HG03469 (cell line): ENCODE data around the gene USP19.

Source experiments
- ATAC-seq: cut with Tn5 transposase; IDR thresholded peaks from one replicate; pipeline ENCODE4 v1.9.1; 2021; ENCODE audit warnings: mild to moderate bottlenecking, moderate library complexity, moderate number of reproducible peaks; ENCODE audit not compliant: unreplicated experiment

The USP19 gene

DNA sequence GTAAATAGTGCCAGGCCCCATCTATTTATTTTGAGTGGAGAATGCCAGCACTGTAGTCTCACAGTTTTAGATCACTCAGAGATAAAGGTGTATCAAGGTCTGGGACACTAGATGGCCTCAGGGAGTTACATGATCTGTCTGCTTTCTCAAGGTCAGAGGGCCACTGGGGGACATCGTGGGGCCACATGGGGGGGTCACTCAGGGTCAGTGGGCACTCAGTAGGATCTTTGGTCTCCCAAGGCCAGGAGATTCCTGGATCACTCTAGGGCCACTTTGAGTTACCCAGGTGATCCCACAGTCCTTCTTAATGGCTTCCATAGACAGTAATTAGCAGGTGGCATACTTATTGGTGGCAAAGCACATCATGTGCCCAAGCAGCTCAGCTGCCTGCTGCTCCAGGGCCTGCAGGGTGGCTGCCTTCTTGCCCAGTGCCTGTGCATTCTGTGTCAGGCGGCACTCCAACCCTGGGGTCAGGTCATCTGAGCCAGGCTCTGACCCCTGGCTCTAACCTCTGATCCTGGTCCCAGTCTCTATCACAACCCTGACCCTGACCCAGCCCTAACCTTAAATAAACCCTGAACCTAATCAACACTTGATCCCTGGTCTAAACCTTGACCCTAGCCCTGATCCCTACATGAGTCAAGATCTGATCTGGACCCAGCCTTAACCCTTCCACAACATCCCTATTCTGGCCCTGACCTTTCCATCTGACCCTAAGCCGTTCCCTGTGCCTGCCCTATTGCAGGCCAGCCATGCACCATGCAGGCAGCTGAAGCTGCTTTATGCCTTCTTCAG is 14.0 kb upstream of the USP19 start:
- no peak for ATAC-seq

DNA sequence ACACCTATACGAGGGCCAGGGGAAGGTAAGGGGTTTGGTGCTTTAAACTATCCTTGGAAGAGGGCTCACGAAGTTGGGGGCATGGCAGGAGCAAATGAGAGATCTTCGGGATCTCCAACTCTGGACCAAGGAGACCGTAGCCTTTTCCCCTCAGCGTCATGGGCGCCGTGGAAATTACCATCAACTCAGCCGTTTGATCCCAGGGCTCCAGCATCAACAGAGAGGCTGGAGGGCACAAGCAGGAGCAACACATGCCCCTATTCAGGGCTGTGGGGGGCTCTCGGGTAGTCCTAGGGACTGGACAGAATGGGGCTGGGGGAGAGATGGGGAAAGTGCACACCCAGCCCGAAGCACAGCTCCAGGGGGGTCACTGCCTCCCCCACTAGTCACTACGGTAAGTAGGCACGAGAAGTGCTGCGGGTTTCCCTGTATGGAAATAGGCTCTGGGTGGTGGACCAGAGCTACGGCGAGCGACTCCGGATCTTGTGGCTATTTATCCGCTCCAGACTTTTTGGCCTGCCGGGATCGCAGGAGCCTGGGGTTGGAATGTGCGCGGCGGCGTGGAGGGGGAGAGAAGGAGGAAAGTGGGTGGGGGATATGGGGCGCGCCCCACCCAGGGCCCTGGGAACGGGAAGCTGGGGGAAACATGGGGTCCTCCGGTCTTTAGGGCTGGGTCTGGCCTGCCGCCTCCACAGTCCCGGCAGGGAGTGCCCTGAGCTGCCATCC is 12.8 kb upstream of the USP19 start:
- ATAC-seq, result no peak

GRCh38 chr3:49132437-49133225 is 12.0 kb upstream of the USP19 start, which contains the start of gene LAMB2:
Gene LAMB2, minus strand, starts transcription at chr3:49133050. Its CDS starts 183 bp downstream, at chr3:49132867.
- ATAC-seq, result no peak

DNA sequence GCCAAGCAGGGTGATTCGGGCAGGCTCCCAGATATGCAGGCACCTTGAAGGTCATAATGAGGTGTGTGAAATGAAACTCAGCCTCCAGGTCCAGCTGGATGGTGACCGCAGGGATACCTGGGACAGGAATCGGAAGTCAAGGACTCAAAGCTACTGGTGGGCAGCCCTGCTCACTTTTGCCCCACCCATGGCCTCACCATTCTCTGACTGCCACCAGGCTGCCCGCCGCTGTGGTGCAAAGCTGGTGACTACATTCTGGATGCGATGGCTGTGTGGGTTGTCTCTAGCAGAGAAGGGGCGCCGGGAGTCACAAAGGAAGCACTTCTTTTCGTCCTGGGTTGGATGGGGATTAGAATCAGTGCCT is 11.4 kb upstream of the USP19 start:
- no peak for ATAC-seq

DNA sequence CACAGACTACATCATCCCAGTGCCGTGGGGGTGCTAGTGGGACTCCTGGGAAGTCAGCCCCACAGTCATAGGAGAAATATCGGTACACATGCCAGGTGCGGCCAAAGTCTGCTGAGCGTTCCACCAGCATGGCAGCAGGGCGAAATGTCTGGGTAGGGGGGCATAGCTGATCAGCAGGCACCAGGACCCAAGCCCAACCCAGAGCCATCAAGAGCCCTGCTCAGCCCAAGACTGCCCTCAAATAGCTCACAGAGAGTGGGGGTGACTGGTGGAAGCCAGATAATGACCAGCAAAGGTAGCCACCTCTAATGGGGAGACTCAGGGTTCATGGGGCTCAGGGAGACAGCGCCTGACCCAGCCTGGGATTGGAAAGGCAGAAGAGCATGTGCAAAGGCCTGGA is 11.0 kb upstream of the USP19 start:
- no peak for ATAC-seq

DNA sequence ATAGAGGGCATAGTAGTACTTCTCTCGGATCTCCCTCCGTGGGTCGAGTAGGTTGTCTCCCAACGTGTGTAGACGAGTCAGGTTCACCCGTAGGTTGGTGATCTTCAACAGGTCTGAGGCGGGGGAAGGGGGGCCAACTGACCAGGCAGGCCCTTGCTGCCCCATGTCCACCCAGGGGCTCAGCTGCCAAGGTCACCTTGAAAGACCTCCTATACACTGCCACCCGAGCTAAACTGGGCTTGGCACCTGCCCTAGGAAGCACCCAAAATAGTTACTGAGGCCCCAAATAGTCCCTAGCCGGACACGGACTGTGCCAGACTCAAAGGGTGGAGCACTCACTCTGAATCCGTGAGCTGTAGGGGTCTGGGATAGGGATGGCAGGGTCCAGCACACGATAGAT is 10.4 kb upstream of the USP19 start:
- no peak for ATAC-seq

- ATAC-seq, result no peak
Measured at GRCh38 chr3:49124991-49125670, 4.5 kb upstream of the USP19 start.

DNA sequence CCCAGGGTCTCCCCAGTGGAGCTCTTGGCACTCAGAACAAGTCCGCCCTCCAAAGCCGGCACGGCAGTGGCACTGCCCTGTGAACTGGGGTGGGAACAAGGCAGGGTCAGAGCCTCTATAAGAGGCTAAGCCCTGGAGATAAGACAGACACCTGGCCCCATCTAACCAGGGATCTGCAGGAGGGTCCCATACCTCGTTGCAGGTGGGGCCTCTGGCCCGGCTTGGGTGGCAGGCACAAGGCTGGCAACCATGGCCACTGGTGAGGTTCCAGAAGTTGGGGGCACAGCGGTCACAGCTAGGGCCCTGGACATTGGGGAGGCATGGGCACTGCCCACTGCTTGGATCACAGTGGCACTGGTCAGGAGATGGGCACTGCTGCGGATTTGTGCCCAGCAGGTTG is 3.6 kb upstream of the USP19 start:
- ATAC-seq, result no peak

DNA sequence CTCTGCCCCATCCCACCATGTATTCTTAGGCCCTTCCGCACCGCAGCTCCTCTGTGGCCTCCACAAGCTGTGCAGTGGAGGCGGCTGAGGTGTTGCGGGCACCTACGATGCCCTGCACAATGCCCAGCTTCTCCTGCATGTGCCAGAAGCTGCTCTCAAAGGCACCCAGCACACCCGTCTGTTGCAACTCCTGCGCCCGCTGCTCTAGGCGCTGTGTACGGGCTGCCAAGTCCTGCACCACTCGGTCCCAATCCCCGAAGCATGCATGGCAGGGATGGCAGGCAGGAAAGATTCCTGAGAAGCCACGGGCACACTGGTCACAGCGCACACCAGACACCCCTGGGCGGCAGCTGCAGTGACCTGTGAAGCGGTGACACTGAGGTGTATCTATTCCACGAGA is 3.1 kb upstream of the USP19 start:
- no peak for ATAC-seq

GRCh38 chr3:49122886-49123545 is 2.4 kb upstream of the USP19 start:
- ATAC-seq, result no peak

- no peak for ATAC-seq
Measured at GRCh38 chr3:49122451-49122850, 1.8 kb upstream of the USP19 start.

DNA sequence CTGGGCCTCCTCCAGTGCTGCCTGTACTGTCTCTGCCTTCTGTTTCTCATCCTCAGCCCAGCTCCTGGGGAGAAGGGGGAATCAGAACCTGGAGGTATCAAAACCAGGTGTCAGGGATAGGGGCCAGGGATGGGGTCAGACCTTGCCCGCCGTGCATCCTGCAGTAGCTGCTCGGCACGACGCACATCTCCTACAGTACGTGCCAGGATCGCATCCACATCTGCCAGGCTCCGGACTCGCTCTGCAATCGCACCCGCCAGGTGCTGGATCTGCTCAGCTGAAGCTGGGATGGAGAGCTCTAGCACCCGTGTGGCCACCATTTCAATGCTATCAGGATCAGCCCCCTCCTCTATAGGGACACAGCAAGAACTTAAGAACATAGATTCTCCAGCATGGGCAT is 1.4 kb upstream of the USP19 start:
- no peak for ATAC-seq

DNA sequence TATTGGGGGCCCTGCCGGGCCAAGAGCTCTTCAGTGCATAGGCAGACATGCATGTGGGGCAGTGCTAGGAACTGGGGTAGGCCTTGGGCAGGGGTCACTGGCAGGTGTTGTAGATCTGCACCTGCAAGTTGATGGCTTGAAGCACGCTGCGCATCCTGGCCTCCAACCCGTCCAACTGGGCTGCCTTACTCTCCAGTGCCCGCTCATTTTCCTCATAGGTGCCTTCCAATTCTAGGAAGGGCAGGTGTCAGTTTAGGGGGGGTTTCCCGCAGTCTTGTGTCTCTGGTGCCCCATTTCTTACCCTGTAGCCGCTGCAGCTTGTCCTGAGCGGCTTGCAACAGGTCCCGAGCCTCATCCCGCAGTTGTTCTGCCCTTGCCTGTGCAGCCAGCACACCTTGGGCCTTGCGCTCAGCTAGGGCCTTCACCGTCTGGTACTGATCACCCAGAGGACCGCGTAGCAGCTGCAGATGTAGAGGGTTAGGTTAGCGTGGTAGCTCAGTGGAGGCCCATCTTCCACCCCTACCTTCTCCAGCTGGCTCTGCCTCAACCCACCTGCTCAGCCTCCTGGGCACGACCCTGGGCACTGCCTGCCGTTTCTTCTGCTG is 611 bp upstream of the USP19 start:
- ATAC-seq, result no peak

GRCh38 chr3:49120096-49120437 is 556 bp downstream of the USP19 start:
- no peak for ATAC-seq

DNA sequence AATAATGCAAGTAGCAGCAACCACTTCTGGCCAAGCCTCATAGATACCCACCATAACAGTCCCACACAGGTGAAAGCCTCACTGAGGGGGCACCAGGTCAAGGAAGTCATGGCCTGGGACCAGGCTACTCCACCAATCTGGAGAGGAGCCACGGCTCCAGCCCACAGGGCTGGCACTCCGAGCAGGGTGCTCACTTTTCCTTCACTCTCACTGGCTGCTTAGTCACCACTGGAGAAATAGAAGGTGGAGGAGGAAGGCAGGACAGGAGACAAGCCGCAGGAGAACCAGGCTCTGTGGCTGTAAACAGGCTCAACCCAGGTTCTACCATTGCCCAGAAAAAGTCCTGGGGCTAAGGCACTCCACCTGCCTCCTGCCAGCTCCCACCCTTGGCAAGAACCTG is 1.2 kb downstream of the USP19 start:
- no peak for ATAC-seq

DNA sequence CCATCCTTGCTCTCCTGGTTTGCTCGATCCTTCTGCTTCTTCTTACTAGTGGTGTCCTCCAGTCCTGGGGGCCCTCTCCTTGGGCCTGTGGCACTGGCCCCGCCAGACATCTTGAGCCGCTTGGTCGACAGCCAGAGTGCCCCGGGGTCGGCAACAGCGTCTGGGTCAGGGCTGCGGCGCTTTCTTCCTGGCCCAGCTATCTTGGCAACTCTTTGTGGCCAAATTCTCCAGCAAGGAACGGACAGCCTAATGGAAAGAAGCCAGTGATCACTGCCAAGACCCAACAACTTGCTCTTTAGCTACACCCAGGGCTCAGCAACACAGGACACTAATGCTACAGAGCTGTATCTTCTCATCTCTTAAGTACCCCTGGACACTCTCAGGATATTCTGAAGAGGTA is 1.6 kb downstream of the USP19 start:
- no peak for ATAC-seq

GRCh38 chr3:49112262-49112661 is 8.4 kb downstream of the USP19 start:
- ATAC-seq, result no peak

- ATAC-seq, result no peak
Measured at GRCh38 chr3:49111347-49111746, 9.3 kb downstream of the USP19 start.

DNA sequence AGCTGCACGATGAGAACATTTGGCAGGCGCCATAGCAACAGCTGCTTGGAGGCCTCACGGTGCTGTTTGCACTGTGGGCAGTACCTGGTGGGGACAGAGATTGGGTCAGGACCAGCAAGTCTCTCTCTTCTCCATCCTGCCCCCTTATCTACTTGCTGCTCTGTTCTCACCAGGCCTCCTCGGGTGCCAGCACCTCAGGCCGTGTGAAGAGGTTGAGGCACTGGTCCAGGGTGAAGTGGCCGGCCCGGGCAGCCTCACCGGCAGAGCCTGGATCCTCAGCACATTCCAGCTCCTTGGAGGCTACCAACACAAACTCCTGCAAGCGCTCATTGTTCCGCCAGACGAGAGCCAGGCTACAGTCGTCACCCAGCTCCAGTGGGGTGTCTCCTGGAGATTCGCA is 9.8 kb downstream of the USP19 start:
- no peak for ATAC-seq

DNA sequence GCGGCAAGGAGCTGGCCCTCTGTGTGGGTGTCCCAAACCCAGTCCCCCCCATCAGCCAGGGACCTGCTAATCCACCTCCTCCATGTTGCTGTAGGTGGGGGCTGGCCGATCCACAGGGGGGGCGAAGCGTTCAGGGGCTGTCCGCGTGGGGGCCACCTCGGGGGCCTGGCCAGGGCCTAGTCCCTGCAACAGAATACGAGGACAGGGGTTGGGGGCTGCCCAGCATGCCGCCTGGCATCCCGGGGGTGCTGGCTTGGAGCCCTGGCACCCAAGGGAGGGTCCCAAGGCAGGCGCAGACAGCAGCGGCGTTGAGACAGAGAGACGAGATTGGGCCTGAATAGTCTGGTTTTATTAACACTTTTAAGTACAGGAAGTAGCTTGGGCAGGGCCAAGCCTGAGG is 12.3 kb downstream of the USP19 start:
- ATAC-seq, result no peak
